T-helper 2 cell treated with Interferon-gamma antibody and Interleukin-4, amounts not matched to agents 100 ng/mL and 5 ng/mL, for 36 hours (primary cell): ENCODE results near the gene ZMYM2. TPM values are rescaled to one million over a fixed set of nuclear protein-coding genes. Genes with fewer than 3 reads are reported as not detected.

Experiments used
- intact Hi-C: fragments of 100-400 bp; cut with micrococcal nuclease; formaldehyde crosslinking; loops from one replicate; pipeline ENCODE4 v1.15.1; 2023
- total RNA-seq: library from RNA; stranded (reverse); gene quantifications from 2 replicates; pipeline ENCODE4 v1.2.3, GENCODE V29; 2022

Gene ZMYM2
- total RNA-seq, 1 donor from 2014 or later = 58.4 TPM

GRCh38 chr13:20101467-20102316 lies 143.2 kb downstream of the ZMYM2 start:
- intact Hi-C loops = no loop called here

- intact Hi-C loops = no loop called here
Observed at GRCh38 chr13:20102525-20103180, 144.1 kb downstream of the ZMYM2 start.

GRCh38 chr13:20105161-20105689 lies 146.7 kb downstream of the ZMYM2 start:
- intact Hi-C loops = no loop called here

GRCh38 chr13:20106742-20107141 lies 148.2 kb downstream of the ZMYM2 start:
- intact Hi-C loops = no loop called here

GRCh38 chr13:20109037-20109436 lies 150.5 kb downstream of the ZMYM2 start:
- intact Hi-C loops = no loop called here

- intact Hi-C loops = no loop called here
Observed at GRCh38 chr13:20114066-20114610, 155.6 kb downstream of the ZMYM2 start.

GRCh38 chr13:20116213-20116612 lies 157.7 kb downstream of the ZMYM2 start:
- intact Hi-C loops = no loop called here

GRCh38 chr13:20118268-20119140 lies 160.0 kb downstream of the ZMYM2 start:
- intact Hi-C loops = no loop called here

- intact Hi-C loops = no loop called here
Observed at GRCh38 chr13:20119960-20120359, 161.4 kb downstream of the ZMYM2 start.

- intact Hi-C loops = no loop called here
Observed at GRCh38 chr13:20121159-20121525, 162.6 kb downstream of the ZMYM2 start.

GRCh38 chr13:20124303-20124702 lies 165.8 kb downstream of the ZMYM2 start:
- intact Hi-C loops = no loop called here

- intact Hi-C loops = loop anchor here (5.0 kb wide), 1 partner anchor 37 kb away; the partner anchor contains the start of gene GJA3
Observed at GRCh38 chr13:20125129-20125782, 166.7 kb downstream of the ZMYM2 start.

- intact Hi-C loops = loop anchor here (5.0 kb wide), 1 partner anchor 37 kb away; the partner anchor contains the start of gene GJA3
Observed at GRCh38 chr13:20125783-20126165, 167.2 kb downstream of the ZMYM2 start.

- intact Hi-C loops = loop anchor here (5.0 kb wide), 1 partner anchor 36 kb away; the partner anchor contains the start of gene GJA3
Observed at GRCh38 chr13:20126541-20127261, 168.2 kb downstream of the ZMYM2 start.

- intact Hi-C loops = loop anchor here (5.0 kb wide), 1 partner anchor 35 kb away; the partner anchor contains the start of gene GJA3
Observed at GRCh38 chr13:20127262-20127561, 168.7 kb downstream of the ZMYM2 start.

- intact Hi-C loops = loop anchor here (5.0 kb wide), 1 partner anchor 34 kb away; the partner anchor contains the start of gene GJA3
Observed at GRCh38 chr13:20127562-20128458, 169.3 kb downstream of the ZMYM2 start.

GRCh38 chr13:20128459-20128931 lies 170.0 kb downstream of the ZMYM2 start:
- intact Hi-C loops = loop anchor here (5.0 kb wide), 1 partner anchor 34 kb away; the partner anchor contains the start of gene GJA3

GRCh38 chr13:20129076-20129475 lies 170.5 kb downstream of the ZMYM2 start:
- intact Hi-C loops = loop anchor here (5.0 kb wide), 1 partner anchor 33 kb away; the partner anchor contains the start of gene GJA3
